Fibroblast of the aortic adventitia (primary cell): Measurements from ENCODE around the gene CLEC10A. TPM values are rescaled to one million over a fixed set of nuclear protein-coding genes. Genes with fewer than 3 reads are reported as not detected.
A peak's percentile ranks its signal among the peaks of the same experiment; 100 is the strongest.

Experiments used
- DNase-seq: peaks from one replicate; pipeline ENCODE4 v3.0.0-alpha.2; 2010; ENCODE audit warnings: low read depth
- H3K4me3 ChIP-seq: 2 replicates; pipeline ENCODE4 v1.5.1; 2011; ENCODE audit warnings: low read depth, mild to moderate bottlenecking, control low read depth, low read length, moderate library complexity
- CTCF ChIP-seq: IDR thresholded peaks from 2 replicates; pipeline ENCODE4 v1.5.1; 2011; ENCODE audit warnings: mild to moderate bottlenecking, low read length, control low read depth, inconsistent platforms; ENCODE audit not compliant: insufficient read depth
- total RNA-seq: library from RNA; depleted of rRNA; stranded (reverse); fragments of >200 nt; gene quantifications from 2 replicates; pipeline ENCODE4 v1.2.3, GENCODE V29; 2012; ENCODE audit warnings: low replicate concordance

The CLEC10A gene
- total RNA-seq, 1 donor, result not detected

GRCh38 chr17:7041607-7042500 lies 38.2 kb downstream of the CLEC10A start:
- DNase-seq, result no peak
- TF ChIP-seq CTCF, result no peak
- H3K4me3 ChIP-seq, result no peak overlapping the region

- TF ChIP-seq CTCF, result no peak
- H3K4me3 ChIP-seq, result no peak overlapping the region
- DNase-seq, result no peak
These were observed 40.2 kb downstream of the CLEC10A start for GRCh38 chr17:7039832-7040231.

GRCh38 chr17:7038025-7038862 lies 41.8 kb downstream of the CLEC10A start:
- no peak for TF ChIP-seq CTCF
- no peak overlapping the region for H3K4me3 ChIP-seq
- no peak for DNase-seq

- no peak for TF ChIP-seq CTCF
- H3K4me3 ChIP-seq, result peak within 1 kb of the TSS; percentile 85
- DNase-seq, result peak; percentile 95
These were observed 44.3 kb downstream of the CLEC10A start, which contains the start of gene SLC16A13 for GRCh38 chr17:7035591-7036368. SLC16A13 (plus strand) TSS chr17:7036015; CDS start chr17:7036383, 368 bp downstream.

- H3K4me3 ChIP-seq, result peak overlapping the region; percentile 85
- no peak for DNase-seq
- no peak for TF ChIP-seq CTCF
These were observed 45.0 kb downstream of the CLEC10A start for GRCh38 chr17:7034955-7035590.

GRCh38 chr17:7029659-7030058 lies 50.4 kb downstream of the CLEC10A start:
- no peak overlapping the region for H3K4me3 ChIP-seq
- DNase-seq, result no peak
- TF ChIP-seq CTCF, result no peak
